Upper lobe of left lung (tissue), 6 donors: Measurements from ENCODE around the gene CARD9. TPM values are rescaled to one million over a fixed set of nuclear protein-coding genes. Genes with fewer than 3 reads are reported as not detected.

Experiments used
- ATAC-seq, 2 donors: fragments of 200-7000 bp; cut with Tn5 transposase; one replicate each; pipeline ENCODE4 v1.9.1; 2022; ENCODE audit warnings: mild to moderate bottlenecking in 2 of 2, moderate library complexity in 2 of 2; ENCODE audit not compliant: low FRiP score in 2 of 2
- DNase-seq, 2 donors: peaks; one replicate each; pipeline ENCODE4 v3.0.0-alpha.2; 2019 to 2020
- H3K27ac ChIP-seq, 4 donors: fragments of 200-600 bp; sonication (generic); one replicate each; pipeline ENCODE4 v1.5.1; 2016 to 2019
- H3K27me3 ChIP-seq, 4 donors: fragments of 200-600 bp; sonication (generic); one replicate each; pipeline ENCODE4 v1.5.1; 2017 to 2019
- H3K36me3 ChIP-seq, 4 donors: fragments of 200-600 bp; sonication (generic); one replicate each; pipeline ENCODE4 v1.5.1; 2016 to 2019
- H3K4me1 ChIP-seq, 4 donors: fragments of 200-600 bp; sonication (generic); one replicate each; pipeline ENCODE4 v1.5.1; 2018 to 2019
- H3K4me3 ChIP-seq, 4 donors: fragments of 200-600 bp; sonication (generic); one replicate each; pipeline ENCODE4 v1.5.1; 2017 to 2019; ENCODE audit warnings: mild to moderate bottlenecking in 2 of 4, moderate library complexity in 1 of 4
- H3K9me3 ChIP-seq, 4 donors: fragments of 200-600 bp; sonication (generic); one replicate each; pipeline ENCODE4 v1.5.1; 2018 to 2019
- EP300 ChIP-seq, 4 donors: sonication (generic); formaldehyde crosslinking; IDR thresholded peaks; one replicate each; pipeline ENCODE4 v1.5.1; 2017; ENCODE audit warnings: antibody characterized with exemption in 4 of 4, control low read depth in 2 of 4
- POLR2A ChIP-seq, 4 donors: fragments of 450-650 bp; IDR thresholded peaks; one replicate each; pipeline ENCODE4 v1.5.1; 2016 to 2017; ENCODE audit warnings: antibody characterized with exemption in 4 of 4, mild to moderate bottlenecking in 2 of 4
- POLR2AphosphoS5 ChIP-seq, 2 donors: sonication (generic); formaldehyde crosslinking; IDR thresholded peaks; one replicate each; pipeline ENCODE4 v1.5.1; 2017; ENCODE audit warnings: antibody characterized with exemption in 2 of 2
- WGBS, 2 donors: methylation state at CpG; one replicate each; pipeline ENCODE4 v1.1.5; 2017 to 2018; 5-methylcytosine and 5-hydroxymethylcytosine counted together
- total RNA-seq, 6 donors: library from RNA; depleted of rRNA in 4 of 6; stranded (reverse); fragments of >200 nt in 4 of 6; gene quantifications; one replicate each; pipeline versions ENCODE4 v1.1.0 to v1.2.1, GENCODE V29; 2016 to 2021
- TF ChIP-seq, protein P1 (sequence below), 6 experiments: fragments of 450-650 bp in 4 of 6; fragments of 200-600 bp in 2 of 6; sonication (generic) in 2 of 6; IDR thresholded peaks; one replicate each; pipeline ENCODE4 v1.5.1; 2016 to 2019; ENCODE audit warnings: antibody characterized with exemption in 6 of 6
- donor health status: DM: no; HTN: no; CAD: no; lungs with moderate emphysema.
- donor health status: DM: no; HTN: yes; CAD: no; lungs with severe emphysema.

The CARD9 gene
- total RNA-seq, 6 donors from 2014 or later = 3.5 to 30.4 (median 16.8) TPM

DNA sequence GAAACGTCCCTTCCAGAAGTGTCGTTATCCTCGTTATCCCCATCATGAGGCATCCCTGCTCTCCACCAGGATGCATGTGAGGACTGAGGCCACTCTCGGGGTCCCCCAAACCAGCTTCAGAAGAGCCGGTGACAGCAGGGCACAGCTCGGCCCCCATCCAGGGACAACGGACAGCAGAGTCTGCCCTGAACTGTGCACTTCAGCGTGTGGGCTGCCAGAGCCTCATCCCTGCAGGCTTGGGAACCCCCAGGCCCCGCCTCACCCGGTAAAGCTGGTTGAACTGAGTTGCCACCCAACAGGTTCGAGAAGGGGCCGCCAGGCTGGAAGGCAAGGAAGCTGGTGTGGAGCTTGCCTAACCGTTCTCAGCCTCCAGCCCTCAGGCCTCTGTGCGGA lies 710 bp upstream of the CARD9 start:
- Histone ChIP-seq H3K27ac (no peak overlapping the region), H3K4me1 (peaks cover 10 to 19% (median 14%) of the 10 kb centered on the region in 4 donors), H3K36me3 (peaks cover 0 to 16% (median 4%) of the 10 kb centered on the region in 4 donors), H3K4me3 (no peak overlapping the region), H3K9me3 (no peaks in the 10 kb centered on the region), H3K27me3 (no peaks in the 10 kb centered on the region)
- 88% methylated on average over 14 of the region's 14 CpGs; no CpG with 5 or more reads in 1 of the 2 donors for WGBS, 2 donors
- no peak for ATAC-seq
- peak in 1 of 2 donors; percentile 47 for DNase-seq
- no peak for TF ChIP-seq POLR2A (IDR thresholded peaks at IDR 0.05)
- TF ChIP-seq EP300 (IDR thresholded peaks at IDR 0.05) = no peak
- no peak for TF ChIP-seq POLR2AphosphoS5 (IDR thresholded peaks at IDR 0.05)
- TF ChIP-seq, protein P1, sequence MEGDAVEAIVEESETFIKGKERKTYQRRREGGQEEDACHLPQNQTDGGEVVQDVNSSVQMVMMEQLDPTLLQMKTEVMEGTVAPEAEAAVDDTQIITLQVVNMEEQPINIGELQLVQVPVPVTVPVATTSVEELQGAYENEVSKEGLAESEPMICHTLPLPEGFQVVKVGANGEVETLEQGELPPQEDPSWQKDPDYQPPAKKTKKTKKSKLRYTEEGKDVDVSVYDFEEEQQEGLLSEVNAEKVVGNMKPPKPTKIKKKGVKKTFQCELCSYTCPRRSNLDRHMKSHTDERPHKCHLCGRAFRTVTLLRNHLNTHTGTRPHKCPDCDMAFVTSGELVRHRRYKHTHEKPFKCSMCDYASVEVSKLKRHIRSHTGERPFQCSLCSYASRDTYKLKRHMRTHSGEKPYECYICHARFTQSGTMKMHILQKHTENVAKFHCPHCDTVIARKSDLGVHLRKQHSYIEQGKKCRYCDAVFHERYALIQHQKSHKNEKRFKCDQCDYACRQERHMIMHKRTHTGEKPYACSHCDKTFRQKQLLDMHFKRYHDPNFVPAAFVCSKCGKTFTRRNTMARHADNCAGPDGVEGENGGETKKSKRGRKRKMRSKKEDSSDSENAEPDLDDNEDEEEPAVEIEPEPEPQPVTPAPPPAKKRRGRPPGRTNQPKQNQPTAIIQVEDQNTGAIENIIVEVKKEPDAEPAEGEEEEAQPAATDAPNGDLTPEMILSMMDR (IDR thresholded peaks at IDR 0.05) = no peak

DNA sequence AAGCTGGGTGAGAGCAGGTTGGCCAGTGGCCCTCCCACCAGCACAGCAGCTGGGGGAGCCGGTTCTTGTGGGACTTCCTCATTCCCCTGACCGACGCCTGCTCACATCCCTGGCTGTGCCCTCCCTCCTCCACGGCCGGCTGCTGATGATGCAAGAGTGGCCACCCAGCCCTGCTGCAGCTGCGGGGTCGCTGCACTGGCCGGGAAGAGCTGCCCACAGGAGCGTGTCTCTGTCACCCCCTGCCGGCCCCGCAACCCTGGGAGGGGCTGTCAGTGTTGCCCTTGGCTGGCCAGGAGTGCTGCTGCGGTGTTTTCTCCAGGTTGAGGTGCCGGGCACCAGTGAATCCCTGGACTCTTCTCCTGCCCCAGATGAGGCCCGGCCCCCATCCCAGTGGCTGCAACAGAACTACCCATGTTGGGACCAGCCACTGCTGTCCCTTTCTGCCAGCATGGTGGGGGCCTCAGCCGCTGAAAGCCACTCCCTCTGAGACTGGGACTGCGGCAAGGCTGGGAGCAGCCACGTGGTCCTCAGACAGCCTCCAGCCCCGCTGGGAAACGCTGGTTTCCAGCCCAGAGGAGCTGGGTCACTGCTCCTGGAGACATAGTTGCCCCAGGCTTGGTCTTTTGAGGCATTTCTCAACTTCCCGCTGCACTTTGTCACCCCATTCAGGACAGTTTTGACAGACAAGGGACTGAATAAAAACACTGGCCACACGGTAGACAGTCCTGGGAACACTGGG lies 739 bp downstream of the CARD9 start:
- ATAC-seq (peak; percentile 79 to 86), DNase-seq (peak; percentile 87 to 88)
- Histone ChIP-seq H3K9me3 (no peaks in the 10 kb centered on the region), H3K27me3 (no peaks in the 10 kb centered on the region), H3K4me1 (peaks cover 10 to 19% (median 14%) of the 10 kb centered on the region in 4 donors), H3K27ac (peak overlapping the region; percentile 1 to 76 (median 64)), H3K36me3 (peaks cover 0 to 7% (median 0%) of the 10 kb centered on the region in 4 donors), H3K4me3 (peak overlapping the region in 3 of 4 donors; percentile 25 to 47 (median 35))
- TF ChIP-seq POLR2AphosphoS5 (IDR thresholded peaks at IDR 0.05) = no peak
- TF ChIP-seq, protein P1 (IDR thresholded peaks at IDR 0.05) = peak in 1 of 6 experiments; percentile 17
- WGBS, 2 donors = 16 to 20% methylated on average over 12 to 19 of the region's 21 CpGs

DNA sequence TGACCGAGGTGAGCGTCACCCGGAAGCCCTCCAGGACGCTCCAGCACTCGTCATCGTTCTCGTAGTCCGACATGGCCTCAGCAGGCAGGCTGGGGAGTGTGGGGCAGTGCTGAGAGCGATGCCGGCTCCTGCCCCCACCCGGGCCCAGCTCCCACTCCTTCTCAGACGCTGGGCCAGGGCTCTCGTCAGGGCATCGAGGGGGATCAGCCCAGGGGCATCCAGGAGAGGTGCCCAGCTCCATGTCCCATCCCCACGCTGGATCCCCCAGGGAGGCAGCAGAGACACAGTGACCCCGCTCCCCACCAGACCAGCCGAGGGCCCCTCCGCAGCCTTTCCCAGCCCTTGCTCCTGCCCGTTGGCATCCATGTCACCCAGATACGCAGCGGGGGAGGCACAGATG lies 1.5 kb downstream of the CARD9 start:
- ATAC-seq (no peak), DNase-seq (peak in 1 of 2 donors; percentile 50)
- WGBS, 2 donors = 94 to 95% methylated on average over 7 to 14 of the region's 21 CpGs
- Histone ChIP-seq H3K4me1 (peaks cover 10 to 19% (median 14%) of the 10 kb centered on the region in 4 donors), H3K27me3 (no peaks in the 10 kb centered on the region), H3K4me3 (no peak overlapping the region), H3K27ac (peak overlapping the region in 2 of 4 donors; percentile 66 to 76), H3K9me3 (no peaks in the 10 kb centered on the region), H3K36me3 (peaks cover 0 to 7% (median 0%) of the 10 kb centered on the region in 4 donors)
- TF ChIP-seq POLR2A (IDR thresholded peaks at IDR 0.05) = no peak
- TF ChIP-seq POLR2AphosphoS5 (IDR thresholded peaks at IDR 0.05) = no peak
- TF ChIP-seq, protein P1 (IDR thresholded peaks at IDR 0.05) = no peak
- no peak for TF ChIP-seq EP300 (IDR thresholded peaks at IDR 0.05)

DNA sequence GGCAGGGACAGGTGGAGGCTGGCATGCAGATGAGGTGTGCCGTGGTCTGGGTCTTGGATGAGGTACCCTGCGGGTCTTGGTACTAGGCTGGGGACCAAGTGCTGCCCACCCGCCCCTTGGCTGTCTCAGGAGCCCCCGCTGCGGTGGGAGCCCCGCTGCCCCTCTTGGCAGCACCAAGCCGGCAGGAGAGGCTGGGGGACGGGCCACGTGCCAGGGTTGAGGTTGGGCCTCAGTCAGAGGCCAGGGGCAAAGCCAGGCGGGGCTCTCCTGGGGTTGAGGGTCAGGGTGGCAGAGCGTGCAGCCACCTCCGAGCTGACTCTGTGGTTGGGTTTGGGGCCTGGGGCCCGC lies 2.0 kb downstream of the CARD9 start:
- ATAC-seq (no peak), DNase-seq (no peak)
- Histone ChIP-seq H3K27me3 (no peaks in the 10 kb centered on the region), H3K9me3 (no peaks in the 10 kb centered on the region), H3K4me3 (no peak overlapping the region), H3K36me3 (peaks cover 0 to 7% (median 0%) of the 10 kb centered on the region in 4 donors), H3K27ac (no peak overlapping the region), H3K4me1 (peaks cover 10 to 19% (median 14%) of the 10 kb centered on the region in 4 donors)
- TF ChIP-seq POLR2AphosphoS5 (IDR thresholded peaks at IDR 0.05) (no peak), EP300 (IDR thresholded peaks at IDR 0.05) (no peak), POLR2A (IDR thresholded peaks at IDR 0.05) (no peak)
- TF ChIP-seq, protein P1 (IDR thresholded peaks at IDR 0.05) = no peak
- WGBS, 2 donors = 92% methylated on average over 6 of the region's 13 CpGs; no CpG with 5 or more reads in 1 of the 2 donors
